SKM-1 (cell line): ENCODE results near the gene VAPA.

ENCODE experiments used
- DNase-seq: peaks from one replicate; lab custom pipeline; 2025; ENCODE audit not compliant: unreplicated experiment; lab: John Stamatoyannopoulos, UW

Gene VAPA

GRCh38 chr18:9995631-9996030 is 81.8 kb downstream of the VAPA start:
- DNase-seq: no peak

DNA sequence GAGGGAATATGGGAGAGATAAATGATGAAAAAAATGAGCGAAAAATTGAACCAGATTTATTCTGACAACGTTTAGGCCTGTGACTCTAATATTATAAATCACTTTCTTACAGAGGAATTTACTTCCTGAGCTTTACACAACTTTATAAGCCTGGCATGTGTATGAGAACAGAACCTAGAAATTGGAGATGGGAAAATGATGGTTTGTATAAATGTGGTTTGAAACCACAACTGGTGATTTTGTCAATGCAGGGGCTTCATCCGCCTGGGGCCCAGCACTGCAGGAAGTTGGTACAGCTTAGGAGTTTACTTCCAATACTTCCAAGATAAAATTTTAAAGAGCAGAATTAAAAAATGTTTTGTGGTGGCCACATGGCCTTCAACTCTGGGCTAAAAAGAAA is 82.3 kb downstream of the VAPA start:
- DNase-seq: no peak

DNA sequence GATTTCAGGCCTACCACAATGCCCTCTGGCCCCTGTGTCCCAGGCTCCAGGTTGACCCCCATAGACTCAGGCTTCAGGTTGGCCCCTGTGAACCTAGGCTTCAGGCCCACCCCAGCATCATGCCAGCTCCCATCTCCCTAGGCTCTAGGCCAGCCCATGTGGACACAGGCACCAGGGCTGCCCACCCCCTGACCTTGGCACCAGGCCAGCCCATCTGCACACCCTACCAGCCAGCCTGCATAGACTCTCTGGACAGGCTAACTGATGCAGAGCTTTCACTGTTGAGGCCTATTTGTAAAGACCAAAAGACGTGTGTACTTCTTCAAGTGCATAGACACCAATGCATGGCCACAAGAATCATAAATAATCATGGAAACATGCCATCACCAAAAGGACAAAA is 83.9 kb downstream of the VAPA start:
- DNase-seq: no peak

DNA sequence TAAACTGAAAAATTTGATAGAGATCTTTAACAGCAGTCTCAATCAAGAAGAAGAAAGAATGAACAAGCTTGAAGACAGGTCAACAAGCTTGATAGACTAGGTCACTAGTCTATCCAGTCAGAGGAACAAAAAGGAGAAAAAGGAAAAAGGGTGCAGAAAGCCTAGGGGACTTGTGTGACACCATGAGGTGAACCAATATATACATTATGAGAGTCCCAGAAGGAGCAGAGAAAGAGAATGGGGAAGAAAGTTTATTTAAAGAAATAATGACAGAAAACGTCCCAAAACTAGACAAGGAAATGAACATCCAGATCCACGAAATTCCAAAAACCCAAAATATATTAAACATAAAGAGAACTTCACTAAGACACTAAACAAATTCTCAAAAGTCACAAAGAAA is 84.5 kb downstream of the VAPA start:
- no peak for DNase-seq

DNA sequence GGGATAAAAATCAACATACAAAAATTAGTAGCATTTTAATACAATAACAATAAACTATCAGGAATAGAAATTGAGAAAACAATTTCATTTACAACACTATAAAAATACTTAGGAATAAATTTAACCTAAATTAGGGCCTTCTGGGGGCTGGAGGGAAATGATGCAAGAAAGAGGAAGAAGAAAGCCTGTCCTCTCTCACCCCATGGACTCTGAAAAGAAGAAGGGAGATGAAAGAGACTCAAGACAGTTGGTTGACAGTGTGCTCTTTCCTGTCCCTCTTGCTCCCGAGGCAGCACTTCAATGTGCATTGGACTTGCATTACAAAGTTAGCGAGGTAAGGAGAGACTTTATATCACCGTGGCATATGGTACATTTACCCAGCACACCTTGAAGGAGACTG is 88.5 kb downstream of the VAPA start:
- peak; percentile 18 for DNase-seq

DNA sequence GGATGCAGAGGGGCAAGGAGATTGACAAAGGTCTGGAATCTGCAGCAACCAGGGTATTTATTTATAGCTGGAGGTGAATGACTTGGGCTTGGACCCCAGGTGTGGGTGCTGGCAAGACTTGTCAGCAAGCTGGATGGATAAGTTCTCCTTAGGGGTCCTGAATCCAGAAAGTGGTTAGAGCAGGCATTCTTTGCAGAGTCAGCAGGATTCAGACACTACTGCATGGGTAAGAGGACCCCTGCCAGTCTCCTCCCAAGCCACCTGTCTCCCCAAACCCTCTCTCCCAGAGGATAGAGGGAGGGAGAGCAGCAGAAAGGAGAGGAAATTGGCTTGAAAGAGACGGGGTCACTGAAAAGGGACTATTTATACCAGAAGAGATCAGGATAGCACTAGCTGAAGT is 89.5 kb downstream of the VAPA start:
- no peak for DNase-seq

DNA sequence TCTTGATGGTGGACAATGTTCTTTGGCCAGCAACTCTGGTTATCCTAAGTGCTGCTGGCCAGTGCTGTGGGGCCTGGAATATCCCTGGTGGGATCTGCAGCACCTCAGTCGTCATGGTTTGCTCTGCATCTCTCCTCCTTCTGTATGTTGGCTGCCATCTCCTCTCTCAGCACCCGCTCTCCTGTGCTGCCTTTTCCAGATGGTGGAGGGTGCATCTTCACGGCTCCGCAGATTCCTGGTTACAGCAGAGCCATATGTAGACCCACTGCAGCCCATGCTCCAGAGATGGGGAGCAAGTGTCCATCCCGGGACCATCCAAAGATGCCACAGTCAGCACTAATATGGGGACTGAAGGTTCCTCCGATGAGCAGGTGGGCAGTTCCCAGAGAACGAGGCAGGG is 90.0 kb downstream of the VAPA start:
- DNase-seq: no peak

GRCh38 chr18:10006311-10006893 is 92.6 kb downstream of the VAPA start:
- no peak for DNase-seq

DNA sequence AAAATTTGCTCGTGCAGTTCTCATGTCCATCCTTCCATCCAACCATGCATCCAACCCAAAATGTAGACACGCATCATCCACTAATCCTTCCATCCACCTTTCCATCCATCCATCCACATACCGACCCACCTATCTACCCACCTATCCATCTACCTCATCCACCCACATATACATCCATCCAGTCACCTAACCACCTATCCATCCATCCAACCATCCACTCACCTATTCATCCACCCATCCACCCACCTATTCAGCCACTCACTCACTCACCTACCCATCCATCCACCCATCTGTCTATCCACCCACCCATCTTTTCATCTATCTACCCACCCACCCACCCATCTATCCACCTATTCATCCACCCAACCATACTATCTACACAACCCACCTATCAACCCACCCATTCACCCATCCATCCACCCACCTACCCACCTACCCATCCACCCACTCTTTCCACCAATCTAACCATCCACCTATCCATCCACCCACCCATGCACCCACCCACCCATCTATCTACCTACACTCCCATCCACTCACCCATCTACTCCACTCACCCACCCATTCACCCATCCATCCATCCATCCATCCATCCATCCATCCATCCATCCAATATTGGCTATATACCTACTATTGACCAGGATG is 94.3 kb downstream of the VAPA start:
- no peak for DNase-seq
